ENCODE measurements around the gene DDC.
"Not testable (repeated sequence)": the region's sequence is repeated elsewhere in the genome, so short reads cannot be mapped to it uniquely, and the experiment has no call there.

DDC gene

DNA sequence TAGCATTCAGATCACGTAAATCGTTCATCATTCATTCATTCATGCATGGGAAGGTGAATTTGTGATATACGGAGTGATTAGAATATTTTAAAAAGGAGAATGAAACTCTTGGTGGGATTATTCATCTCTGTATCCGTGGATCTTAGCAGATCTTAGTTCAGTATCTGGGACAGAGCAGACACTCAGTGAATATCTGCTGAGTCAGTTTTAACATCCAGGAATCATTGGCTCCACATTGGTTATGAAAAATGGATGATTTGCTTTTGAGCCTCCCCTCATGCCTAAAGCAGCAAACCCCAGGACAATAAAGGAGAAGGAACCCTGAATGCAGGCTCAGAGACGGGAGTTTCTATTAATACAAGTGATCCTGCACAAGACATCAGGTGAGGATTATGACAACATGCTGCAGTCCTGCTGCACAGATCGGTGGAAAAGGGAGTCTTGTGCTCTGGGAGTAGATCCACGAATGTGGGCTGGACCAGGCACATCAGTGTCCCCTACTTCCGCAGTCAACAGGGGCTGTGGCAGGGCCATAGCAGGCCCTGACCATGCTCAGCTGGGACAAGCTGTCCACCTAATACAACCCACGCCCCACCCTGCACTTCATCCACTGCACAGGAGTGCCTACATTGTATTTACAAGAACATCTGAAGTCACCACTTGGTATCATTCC is 88.1 kb downstream of the DDC start:
- no peak for DNase-seq

GRCh38 chr7:50475340-50475739 is 89.9 kb downstream of the DDC start:
- no peak for DNase-seq

DNA sequence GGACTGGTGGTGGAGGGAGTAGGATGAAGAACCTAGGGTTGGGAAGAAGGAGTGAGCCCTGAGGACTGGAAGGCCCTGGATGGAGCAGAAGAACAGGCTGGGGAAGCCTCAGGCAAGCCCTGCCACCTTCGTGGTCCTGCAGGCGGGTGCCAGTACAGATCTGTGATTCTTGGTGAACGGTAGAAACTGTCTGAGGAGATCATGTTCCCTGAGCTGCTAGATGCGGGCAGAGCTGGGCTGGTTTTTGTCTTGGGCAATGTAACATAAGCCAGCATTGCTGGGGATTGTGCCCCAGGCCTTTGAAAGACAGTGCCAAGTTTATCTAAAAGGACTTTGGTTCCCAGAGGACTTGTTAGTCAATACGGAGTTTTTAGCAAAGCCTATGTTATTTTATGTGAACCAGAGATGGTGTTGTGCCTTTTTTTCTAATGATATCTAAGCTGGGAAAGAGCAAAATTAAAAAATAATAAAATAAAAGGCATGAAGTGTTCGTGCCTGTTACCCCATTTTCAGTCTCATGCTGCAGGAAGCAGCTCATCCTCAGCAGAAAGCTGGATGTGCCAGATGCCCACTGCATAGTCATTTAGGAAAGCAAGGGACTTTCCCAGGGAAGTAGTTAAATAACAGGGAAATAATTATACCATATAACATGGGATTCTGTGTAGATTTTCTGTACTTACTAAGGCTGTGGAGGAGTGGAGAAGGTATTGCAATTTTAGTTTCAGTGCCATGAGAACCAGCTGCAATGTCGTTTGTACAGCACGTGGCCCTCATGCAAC is 90.6 kb downstream of the DDC start:
- no peak for DNase-seq

DNA sequence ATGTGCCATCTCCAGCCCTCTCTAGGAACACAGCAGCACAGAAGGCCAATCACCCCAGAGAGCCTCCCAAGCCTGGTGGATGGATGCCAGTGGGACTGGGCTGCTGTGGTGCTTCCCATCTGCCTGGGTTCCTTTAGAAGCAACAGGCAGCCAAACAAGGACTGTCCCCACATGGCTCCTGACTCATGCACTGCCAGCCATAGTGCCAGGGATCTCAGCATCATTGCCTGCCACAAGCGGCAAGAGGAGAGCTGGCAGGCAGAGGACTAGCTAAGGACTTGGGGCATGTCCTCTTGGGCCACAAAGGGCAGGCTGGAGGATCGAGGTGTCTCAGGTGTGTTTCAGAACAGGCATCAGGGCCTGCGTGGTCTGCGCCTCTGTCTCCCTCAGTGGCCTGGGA is 91.7 kb downstream of the DDC start:
- no peak for DNase-seq

DNA sequence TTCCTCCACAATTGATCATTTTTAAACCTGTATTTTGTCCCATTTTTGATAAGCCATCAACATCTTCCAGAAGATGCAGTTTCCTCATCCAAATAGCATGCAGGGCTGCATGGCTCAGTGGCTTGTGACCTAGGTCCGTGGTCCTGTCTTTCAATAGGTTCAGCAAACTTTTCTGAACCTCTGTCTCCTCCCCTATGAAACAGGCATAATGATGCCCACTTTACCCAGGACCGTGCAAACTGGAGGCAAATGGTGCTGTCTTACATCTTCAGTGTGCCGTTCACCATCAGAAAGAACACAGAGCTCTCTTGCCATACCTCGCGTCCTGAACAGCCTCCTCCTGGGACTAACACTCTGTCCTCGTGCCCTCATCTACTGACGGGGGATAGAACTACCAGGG is 92.8 kb downstream of the DDC start:
- DNase-seq: no peak

DNA sequence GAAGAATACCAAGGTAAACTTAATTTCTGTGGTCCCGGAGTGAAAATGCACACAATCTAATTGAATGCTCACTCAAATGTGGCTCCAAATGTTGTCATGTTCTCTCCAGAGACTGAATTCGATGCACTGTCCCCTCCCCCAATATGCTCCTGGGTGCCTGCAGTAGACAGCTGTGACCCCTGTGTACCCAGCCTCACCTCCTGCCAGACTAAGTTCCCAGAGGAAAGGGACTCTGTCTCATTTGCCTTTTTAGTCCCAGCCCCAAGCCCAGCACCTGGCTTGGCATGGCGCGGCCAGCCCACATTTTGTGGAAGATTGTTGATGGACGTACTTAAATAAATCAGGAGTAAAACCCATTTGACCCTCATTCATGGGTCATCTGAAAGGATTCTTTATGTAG is 93.2 kb downstream of the DDC start:
- DNase-seq: no peak

DNA sequence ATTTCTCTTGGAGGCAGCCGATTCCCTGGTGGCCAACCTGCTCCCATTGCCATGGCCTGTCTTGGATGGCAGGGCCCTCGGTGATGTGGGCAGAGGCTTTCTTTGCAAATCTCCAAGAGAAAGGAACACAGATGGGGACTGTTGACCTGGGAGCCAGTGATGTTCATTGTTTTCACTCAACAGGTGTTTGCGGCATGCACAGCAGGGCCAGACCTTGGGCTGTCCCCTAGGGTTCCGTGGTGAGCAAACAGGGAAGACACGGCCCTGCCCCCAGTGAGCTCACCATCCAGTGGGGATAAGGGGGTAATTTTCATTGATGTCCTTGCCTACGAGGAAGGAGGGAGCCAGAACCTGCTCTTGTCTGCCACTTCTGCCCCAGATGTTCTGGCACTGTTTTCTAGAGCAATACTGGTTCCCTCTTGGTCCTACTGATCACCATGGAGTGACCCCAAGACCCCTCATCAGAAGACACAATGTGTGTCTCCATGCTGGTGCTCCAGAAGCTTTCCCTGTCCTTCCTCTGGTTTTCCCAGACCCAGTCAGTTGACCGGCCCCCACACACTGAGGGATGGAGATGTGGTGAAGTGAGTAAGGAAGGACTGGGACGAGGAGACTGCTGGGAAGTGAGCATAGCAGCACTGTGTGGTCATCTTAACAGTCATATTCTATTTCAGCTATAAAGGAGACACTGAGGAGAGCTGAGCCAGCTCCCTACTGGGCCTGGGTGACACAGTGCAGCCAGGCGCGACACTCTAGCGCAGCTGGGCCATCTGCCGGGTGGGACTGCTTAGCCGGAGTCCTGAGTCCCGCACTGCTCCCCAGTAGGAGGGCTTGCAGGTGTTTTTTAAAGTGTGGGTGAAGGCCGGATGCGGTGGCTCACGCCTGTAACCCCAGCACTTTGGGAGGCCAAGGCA is 94.7 kb downstream of the DDC start:
- no peak for DNase-seq

- no peak for DNase-seq
Measured at GRCh38 chr7:50469181-50469580, 96.0 kb downstream of the DDC start.

GRCh38 chr7:50467817-50468610 is 97.2 kb downstream of the DDC start:
- DNase-seq: no peak

- no peak for DNase-seq
Measured at GRCh38 chr7:50466815-50467585, 98.2 kb downstream of the DDC start.

DNA sequence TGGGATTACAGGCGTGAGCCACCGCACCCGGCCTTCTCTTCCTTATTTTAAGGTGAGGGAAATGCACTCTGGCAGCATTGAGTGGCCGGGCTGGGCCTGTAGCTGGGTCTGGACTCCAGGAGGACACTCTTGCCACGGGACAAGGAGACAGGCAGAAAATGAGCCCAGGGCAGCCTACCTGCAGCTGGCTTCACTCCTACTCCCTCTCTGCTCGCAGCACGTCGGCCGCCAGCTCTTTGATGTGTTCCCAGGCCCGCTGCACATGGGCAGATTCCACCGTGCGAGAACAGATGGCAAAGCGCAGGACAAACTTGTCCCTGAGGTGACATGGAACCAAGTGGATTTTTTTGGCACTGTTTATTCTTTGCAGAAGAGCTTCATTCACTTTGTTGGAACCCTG is 102.2 kb downstream of the DDC start:
- no peak for DNase-seq

DNA sequence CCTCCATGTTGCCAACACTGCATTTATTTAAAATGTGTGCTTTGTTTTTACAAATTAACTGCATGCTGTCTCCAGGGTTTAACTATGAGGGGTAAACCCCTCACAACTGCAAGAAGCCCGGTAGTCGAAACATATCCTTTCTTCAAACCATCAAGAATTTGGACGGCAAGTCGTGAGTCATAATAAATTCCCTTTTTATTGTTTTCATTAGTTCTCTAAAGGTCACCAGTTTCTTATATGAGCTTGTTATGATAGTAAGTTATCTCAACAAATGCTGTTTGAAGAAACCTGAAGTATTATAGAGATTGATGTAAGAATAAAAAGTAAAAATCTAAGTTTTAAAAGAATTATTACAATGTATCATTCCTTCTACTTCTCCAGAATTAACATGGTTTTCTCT is 102.8 kb downstream of the DDC start:
- DNase-seq: no peak

DNA sequence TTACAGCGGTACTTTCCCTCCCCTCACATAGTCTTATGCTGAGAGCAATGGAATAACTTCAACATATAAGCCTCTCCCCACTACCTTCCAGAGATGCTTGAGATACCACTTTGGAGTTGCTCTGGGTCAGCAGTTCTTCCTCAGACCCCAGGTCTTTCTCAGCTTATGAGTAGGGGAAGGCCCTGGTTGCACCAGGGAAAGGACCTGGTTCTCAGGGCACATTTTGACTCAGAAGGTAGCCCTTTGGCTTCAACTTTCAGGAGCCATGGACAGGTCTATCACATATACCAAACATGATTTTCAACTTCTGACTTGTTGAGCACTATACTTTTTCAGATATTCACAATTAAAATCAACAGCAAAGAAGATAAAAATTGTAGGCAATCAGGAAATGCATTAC is 103.5 kb downstream of the DDC start:
- no peak for DNase-seq

DNA sequence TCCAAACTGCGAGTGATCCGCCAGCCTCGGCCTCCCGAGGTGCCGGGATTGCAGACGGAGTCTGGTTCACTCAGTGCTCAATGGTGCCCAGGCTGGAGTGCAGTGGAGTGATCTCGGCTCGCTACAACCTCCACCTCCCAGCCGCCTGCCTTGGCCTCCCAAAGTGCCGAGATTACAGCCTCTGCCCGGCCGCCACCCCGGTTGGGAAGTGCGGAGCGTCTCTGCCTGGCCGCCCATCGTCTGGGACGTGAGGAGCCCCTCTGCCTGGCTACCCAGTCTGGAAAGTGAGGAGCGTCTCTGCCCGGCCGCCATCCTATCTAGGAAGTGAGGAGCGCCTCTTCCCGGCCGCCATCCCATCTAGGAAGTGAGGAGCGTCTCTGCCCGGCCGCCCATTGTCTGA is 106.0 kb downstream of the DDC start:
- DNase-seq: not testable (repeated sequence)

DNA sequence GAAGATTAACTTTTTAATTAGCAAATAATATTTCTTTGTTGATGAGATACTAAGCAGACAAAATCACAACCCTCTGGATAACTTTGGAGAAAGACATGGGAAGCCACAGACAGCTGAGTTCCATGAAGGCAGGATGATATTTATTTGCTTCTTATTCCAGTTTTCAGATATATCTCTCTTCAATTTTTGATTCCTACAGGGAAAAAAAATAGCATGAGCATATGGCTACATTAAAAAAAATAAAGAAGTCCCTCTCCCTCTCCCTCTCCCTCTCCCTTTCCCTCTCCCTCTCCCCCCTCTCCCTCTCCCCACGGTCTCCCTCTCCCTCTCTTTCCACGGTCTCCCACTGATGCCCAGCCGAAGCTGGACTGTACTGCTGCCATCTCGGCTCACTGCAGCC is 106.6 kb downstream of the DDC start:
- not testable (repeated sequence) for DNase-seq

DNA sequence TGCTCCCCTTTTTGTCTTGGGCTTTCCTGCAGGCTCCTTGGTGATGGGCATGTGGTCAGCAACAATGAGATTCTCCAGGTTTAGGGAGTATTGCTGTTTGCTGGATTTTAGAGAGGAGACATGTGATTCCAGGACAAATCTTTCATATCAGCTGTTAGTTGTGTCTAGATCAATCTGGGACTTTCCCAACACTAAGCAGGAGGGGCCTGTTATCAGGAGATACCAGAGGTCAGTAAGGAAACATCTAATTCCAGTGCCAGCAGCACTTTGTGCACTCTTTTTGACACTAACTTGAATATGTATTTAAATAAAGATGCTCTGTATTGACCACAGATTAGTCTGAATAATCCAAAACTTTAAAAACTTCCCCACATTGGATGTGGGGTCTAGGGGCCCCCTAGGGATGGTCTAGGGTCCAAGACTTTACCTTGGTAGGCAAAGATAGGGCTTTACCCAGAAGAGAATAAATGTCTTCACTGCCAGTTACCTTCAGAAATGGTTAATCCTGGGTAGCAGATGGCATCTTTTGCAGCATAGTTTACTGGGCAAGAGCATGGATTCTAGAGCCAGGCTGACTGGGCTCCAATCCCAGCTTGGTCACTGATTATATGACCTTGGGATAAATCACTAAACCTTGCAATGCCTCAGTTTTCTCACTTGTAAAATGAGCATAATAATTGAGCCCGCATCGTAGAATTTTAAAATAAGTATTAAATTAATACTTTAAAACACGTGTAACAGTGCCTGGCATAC is 108.7 kb downstream of the DDC start:
- no peak for DNase-seq

DNA sequence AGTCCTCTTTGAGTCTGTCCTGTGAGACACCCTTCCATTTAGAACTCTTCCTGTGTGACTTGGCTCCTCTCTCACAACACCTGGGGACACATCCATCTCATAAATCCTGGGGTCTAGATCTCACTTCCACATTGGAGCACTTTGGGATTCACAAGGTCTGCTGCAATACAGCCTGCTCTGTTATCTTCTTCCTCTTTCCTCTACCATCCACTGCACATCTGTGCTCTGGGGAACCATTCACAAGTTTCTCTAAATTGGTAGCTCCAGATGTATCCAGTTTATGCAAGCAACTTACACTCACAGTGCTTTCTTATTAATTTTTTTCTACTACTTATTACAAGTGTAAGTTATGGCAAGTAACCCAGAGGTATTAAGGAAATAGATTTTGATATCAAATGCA is 109.5 kb downstream of the DDC start:
- no peak for DNase-seq

GRCh38 chr7:50454968-50455367 is 110.2 kb downstream of the DDC start:
- DNase-seq: no peak

- DNase-seq: peak; percentile 62
Measured at GRCh38 chr7:50450590-50451032, 114.6 kb downstream of the DDC start.

GRCh38 chr7:50449881-50450589 is 115.2 kb downstream of the DDC start, which contains the start of gene FIGNL1:
Gene FIGNL1 (minus strand): TSS chr7:50450350. CDS start chr7:50447287, 3,063 bp downstream.
- peak; percentile 82 for DNase-seq

All from DMS79 treated with DMSO at 0.1 percent for 48 hours (cell line).